Measurements from ENCODE around the gene MYADML2.

Gene MYADML2

DNA sequence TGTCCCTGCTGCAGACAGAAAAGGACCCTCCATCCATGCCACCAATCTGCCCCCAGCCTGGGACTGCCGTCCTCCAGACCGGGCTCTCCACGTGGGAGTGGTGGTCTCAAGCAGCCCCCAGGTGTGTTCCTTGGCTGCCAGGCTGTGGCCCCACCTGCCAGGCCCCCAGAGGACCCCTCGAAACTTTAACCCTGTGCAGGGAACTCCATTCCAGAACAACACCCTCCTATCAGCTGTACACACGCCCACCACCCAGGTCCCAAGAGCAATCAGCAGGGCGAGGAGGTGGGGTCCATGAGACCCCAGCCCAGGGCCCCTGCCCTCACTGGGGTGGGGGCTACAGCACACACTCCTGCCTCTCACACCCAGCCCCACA is 11.3 kb downstream of the MYADML2 start:
- no peak for DNase-seq

- DNase-seq: no peak
Observed at GRCh38 chr17:81934850-81935708, 12.0 kb downstream of the MYADML2 start.

DNA sequence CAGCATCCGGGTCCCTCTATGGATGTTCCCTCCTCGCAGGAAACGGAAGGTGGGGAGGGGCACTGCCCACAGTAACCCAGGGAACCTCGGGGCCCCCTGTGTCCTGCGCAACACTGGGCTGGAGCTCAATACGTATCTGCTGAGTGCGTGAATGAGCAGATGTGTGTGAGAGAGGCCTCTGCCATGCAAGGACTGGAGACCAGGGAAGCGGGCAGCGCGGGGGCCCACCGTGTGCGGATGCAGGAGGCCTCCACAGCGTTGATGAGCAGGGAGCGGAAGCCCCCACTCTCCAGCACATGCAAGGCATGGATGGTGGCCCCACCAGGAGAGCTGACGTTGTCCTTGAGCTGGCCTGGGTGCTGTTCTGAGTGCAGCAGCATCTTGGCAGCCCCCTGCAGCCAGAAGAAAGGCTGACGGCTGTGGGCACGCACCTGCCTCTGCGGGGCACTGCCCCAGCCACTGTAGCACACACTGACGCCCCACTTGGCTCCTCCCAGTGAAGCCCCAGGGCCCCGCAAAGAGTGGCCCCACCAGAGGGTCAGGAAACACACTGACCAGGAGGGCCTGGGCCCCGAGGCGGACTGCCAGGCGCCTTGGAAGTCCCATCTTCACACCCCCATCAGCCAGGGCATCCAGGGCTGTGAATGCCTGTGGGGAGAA is 12.8 kb downstream of the MYADML2 start:
- no peak for DNase-seq

- DNase-seq: no peak
Observed at GRCh38 chr17:81933178-81933699, 13.8 kb downstream of the MYADML2 start.

- DNase-seq: no peak
Observed at GRCh38 chr17:81932333-81932983, 14.6 kb downstream of the MYADML2 start.

DNA sequence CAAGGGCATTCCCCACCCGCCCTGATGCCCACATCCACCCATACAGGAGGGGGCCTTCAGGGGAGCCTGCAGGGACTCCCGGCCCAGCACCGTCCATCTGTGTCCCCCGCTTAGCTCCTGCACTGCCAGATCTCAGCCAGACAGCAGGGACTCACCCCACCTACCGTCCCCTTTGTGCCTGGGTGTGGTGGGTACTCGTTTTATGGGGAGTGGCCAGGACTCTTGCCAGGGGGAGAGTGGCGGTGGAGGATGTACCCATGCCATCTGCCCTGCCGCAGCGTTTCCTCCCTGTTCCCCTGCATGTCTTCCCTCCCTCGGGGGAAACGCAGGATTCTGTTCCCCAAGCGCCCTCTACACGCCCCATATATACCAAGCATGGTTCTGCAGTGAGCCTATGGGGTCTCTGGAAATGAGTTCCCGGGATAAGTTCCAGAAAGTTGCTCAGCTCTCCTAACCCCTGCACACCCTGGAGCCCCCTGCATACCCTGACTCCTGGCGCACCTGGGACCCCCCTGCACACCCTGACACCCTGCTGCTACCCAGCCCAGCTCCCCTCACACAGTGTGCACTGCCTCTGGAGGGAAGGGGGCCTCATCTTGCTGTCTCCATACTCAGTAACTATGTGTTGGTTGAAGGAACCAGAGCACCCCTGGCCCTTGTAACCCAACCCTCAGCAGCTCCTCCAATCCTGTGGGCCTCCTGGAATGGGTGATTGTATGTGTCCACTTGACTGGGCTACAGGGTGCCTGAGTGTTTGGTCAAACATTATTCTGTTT is 15.3 kb downstream of the MYADML2 start:
- DNase-seq: no peak

DNA sequence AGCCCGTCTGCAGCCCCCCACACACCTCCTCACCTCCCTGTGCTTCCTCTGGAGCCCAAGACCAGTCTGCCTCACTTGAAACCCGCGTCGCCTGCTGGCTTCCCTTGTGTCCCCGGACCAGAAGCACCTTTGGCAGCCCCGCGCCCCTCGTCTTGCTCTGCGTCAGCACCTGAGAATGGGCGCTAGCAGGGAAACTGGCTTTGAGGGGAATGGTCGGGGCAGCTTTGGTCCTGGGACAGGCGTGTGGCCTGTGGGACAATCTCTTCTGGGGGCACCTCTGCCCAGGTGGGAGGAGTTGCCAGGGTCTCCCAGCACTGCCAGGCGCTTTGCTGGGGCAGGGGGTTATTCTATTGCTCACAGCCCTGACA is 15.9 kb downstream of the MYADML2 start:
- DNase-seq: peak; percentile 28

- DNase-seq: no peak
Observed at GRCh38 chr17:81930142-81931125, 16.6 kb downstream of the MYADML2 start.

- DNase-seq: no peak
Observed at GRCh38 chr17:81929253-81930141, 17.5 kb downstream of the MYADML2 start.

- no peak for DNase-seq
Observed at GRCh38 chr17:81928544-81929252, 18.3 kb downstream of the MYADML2 start.

- DNase-seq: peak; percentile 96
Observed at GRCh38 chr17:81927653-81928543, 19.1 kb downstream of the MYADML2 start, which contains the start of gene MAFG. MAFG (minus strand) TSS chr17:81927735; CDS start chr17:81923185, 4,550 bp downstream.

DNA sequence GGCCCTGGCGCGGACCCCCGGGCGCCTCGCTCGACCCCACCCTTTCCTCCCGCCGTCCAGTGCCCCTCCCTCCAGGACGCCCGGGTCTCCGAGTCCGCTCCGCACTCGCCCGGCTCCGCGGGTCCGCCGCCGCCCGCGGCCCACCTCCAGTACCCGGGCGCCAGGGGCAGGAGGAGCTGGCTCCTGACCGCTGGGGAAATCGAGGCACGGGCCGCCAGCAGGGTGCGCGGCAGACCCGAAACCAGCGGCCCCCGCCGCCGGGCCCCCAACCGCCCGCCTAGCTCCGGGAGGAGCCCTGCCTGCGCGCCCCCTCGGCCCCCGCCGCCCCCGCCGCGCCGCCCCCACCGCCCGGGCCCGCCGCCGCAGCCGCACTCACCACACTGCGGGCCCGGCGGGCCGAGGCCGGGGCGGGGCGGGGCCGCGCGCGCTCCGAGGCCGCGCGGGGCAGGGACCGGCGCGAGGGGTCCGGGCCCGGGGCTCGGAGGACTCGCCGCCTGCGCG is 19.8 kb downstream of the MYADML2 start:
- no peak for DNase-seq

GRCh38 chr17:81926451-81927151 is 20.4 kb downstream of the MYADML2 start:
- DNase-seq: peak; percentile 78

DNA sequence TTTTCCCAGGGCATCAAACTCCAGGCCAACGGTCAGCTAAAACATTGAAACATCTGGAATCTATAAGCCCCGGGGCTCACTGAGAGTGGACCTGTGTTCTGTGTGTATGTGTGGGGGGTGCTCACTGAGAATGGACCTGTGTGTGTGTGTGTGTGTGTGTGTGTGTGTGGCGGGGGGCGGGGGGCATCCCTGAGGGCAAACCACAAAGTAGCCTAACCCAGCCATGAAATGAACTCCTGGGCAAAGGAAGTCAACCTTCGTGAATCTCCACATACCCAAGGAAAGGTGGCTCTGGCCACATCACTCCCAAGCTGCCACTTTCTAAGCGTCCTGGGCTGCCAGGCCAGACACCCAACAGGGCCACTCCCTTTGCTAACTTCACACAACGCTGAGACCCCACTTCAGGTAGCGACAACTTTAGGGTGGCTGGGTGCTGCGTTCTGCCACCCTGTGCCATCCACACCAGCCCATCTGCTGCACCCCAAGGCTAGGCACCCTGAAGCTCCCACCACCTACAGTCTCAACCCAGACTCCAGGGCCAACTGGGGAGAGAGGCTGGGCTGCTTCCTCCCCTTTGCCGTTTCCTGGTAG is 21.1 kb downstream of the MYADML2 start:
- DNase-seq: peak; percentile 32

DNA sequence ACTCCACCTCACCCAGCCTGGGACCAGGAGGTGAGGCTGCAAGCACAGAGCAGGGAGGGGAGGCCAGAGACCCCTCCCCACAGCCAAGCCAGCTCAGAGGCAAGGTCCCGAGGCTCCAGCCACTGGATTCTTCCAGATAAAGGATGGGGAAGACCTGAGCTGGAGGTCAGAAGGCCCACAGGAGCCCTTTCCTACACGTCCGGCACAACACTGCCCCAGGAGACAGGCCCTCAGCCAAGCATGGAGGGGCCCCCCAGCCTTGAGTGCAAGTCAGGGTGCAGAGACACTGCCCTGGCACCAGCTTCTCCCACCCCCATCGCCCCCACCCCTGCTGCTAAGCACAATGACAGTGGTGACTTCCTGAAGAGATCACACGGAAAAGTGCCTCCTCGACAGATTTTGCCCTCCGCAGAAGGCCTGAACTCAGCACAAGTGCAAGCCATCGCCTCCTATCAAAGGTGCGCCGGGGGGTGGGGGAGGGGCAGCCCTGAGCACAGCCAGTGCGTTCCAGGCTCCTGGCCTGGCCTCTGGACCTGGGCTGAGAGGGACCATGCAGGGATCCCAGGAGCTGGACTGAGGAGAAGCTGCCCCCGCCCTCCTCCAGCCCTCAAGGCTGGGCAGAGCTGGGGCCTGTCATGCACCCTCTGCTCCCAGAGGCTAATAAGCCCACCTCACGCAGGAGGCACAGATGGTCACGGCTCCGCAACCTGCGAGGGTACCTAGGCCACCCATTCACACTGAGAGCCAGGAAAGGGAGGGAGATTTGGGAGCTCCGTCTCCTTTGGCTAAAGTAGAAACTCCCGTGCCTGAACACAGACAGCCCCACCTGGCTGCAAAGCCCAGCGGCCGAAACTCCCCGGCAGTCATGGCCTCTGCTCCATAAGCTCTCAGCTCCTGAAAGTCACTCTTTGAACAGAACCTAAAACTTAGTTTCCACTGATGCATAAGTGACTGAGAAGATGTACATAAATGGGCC is 22.2 kb downstream of the MYADML2 start:
- DNase-seq: peak; percentile 96

All from RPMI8226 (cell line).